Parathyroid adenoma (tissue), 2 donors: Measurements from ENCODE around the gene TCF7.

Source experiments
- H2AFZ ChIP-seq: fragments of 300-600 bp; sonication (generic); one replicate; pipeline ENCODE4 v1.7.0; 2017; ENCODE audit warnings: antibody characterized with exemption, mild to moderate bottlenecking
- H3K27ac ChIP-seq: fragments of 300-600 bp; sonication (generic); one replicate; pipeline ENCODE4 v1.7.0; 2017
- H3K27me3 ChIP-seq: fragments of 300-600 bp; sonication (generic); one replicate; pipeline ENCODE4 v1.7.0; 2017; ENCODE audit warnings: low read length; ENCODE audit not compliant: control insufficient read depth, insufficient read depth
- H3K36me3 ChIP-seq: fragments of 300-600 bp; sonication (generic); one replicate; pipeline ENCODE4 v1.7.0; 2017; ENCODE audit warnings: low read length; ENCODE audit not compliant: control insufficient read depth, insufficient read depth
- H3K4me1 ChIP-seq: fragments of 300-600 bp; sonication (generic); one replicate; pipeline ENCODE4 v1.7.0; 2017; ENCODE audit warnings: control low read depth
- H3K4me2 ChIP-seq: fragments of 300-600 bp; sonication (generic); one replicate; pipeline ENCODE4 v1.7.0; 2017; ENCODE audit warnings: low read length
- H3K4me3 ChIP-seq: fragments of 300-600 bp; sonication (generic); one replicate; pipeline ENCODE4 v1.7.0; 2017; ENCODE audit warnings: low read depth, low read length
- H3K79me2 ChIP-seq: fragments of 300-600 bp; sonication (generic); one replicate; pipeline ENCODE4 v1.7.0; 2017; ENCODE audit warnings: control low read depth
- H3K9ac ChIP-seq: fragments of 300-600 bp; sonication (generic); one replicate; pipeline ENCODE4 v1.7.0; 2017; ENCODE audit warnings: mild to moderate bottlenecking
- H3K9me3 ChIP-seq: fragments of 300-600 bp; sonication (generic); one replicate; pipeline ENCODE4 v1.7.0; 2017; ENCODE audit warnings: low read length; ENCODE audit not compliant: control insufficient read depth
- TF ChIP-seq, protein P1 (sequence below): fragments of 300-600 bp; sonication (generic); IDR thresholded peaks from one replicate; pipeline ENCODE4 v1.7.0; 2017; ENCODE audit warnings: antibody characterized with exemption, mild to moderate bottlenecking
- donor health status: primary hyperparathyroidism.

Gene TCF7

GRCh38 chr5:134124289-134125038 is 10.0 kb downstream of the TCF7 start:
- Histone ChIP-seq H3K4me3 (no peak overlapping the region), H3K4me2 (no peak overlapping the region), H3K36me3 (no peaks in the 10 kb centered on the region), H3K9ac (no peak overlapping the region), H3K4me1 (peaks cover 8% of the 10 kb centered on the region), H3K27me3 (no peaks in the 10 kb centered on the region), H2AFZ (no peak overlapping the region), H3K27ac (no peak overlapping the region), H3K79me2 (no peaks in the 10 kb centered on the region), H3K9me3 (no peaks in the 10 kb centered on the region)
- TF ChIP-seq, protein P1, sequence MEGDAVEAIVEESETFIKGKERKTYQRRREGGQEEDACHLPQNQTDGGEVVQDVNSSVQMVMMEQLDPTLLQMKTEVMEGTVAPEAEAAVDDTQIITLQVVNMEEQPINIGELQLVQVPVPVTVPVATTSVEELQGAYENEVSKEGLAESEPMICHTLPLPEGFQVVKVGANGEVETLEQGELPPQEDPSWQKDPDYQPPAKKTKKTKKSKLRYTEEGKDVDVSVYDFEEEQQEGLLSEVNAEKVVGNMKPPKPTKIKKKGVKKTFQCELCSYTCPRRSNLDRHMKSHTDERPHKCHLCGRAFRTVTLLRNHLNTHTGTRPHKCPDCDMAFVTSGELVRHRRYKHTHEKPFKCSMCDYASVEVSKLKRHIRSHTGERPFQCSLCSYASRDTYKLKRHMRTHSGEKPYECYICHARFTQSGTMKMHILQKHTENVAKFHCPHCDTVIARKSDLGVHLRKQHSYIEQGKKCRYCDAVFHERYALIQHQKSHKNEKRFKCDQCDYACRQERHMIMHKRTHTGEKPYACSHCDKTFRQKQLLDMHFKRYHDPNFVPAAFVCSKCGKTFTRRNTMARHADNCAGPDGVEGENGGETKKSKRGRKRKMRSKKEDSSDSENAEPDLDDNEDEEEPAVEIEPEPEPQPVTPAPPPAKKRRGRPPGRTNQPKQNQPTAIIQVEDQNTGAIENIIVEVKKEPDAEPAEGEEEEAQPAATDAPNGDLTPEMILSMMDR: no peak

DNA sequence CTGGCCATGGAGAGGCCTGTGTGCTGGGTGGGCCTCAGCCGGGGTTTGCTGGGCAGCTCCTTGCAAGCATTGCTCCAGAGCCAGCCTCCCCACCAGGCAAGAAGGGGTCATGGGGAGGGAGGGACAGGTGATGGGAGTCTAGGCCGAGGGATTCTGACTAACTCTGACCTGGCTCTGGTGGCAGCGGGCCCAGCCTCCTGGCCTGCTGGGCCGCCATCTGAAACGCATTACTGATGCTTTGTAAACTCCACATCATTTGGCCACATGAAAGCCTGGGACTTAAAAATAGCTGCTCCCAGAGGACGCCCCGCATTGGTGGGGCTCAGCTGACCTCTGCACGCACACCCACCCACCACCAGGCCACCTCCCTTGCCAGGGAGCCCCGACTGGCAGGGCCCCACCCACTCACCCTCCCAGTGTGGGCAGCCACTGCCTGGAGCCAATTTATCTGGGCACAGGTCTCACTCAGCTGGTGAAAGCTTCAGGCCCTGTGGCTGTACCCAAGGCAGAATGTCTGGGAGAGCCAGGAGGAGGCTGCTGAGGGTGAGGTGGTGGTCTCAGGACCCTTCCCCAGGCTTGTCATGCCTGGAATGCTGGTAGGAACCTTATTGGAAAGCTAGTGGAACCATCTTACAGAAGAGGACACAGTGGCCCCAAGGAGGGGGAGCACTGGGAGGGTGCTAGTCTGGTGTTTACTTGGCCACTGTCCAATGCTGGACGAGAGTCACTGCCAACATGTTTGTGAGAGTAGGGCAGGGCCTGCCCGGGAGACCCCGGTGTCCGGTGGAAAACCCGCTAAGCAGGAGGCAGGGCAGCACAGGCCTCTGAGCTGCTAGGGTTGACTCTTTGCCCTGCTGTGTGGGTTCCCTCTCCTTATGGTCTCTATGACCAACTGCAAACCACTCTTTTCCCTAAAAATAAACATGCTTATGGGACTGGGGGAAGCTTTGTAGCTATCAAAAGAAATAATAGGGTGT is 10.8 kb downstream of the TCF7 start:
- H3K9ac ChIP-seq: no peak overlapping the region
- TF ChIP-seq, protein P1: no peak
- H3K4me3 ChIP-seq: no peak overlapping the region
- H3K4me2 ChIP-seq: no peak overlapping the region
- no peaks in the 10 kb centered on the region for H3K27me3 ChIP-seq
- peaks cover 8% of the 10 kb centered on the region for H3K4me1 ChIP-seq
- no peaks in the 10 kb centered on the region for H3K79me2 ChIP-seq
- H3K27ac ChIP-seq: no peak overlapping the region
- H2AFZ ChIP-seq: no peak overlapping the region
- H3K36me3 ChIP-seq: no peaks in the 10 kb centered on the region
- no peaks in the 10 kb centered on the region for H3K9me3 ChIP-seq

DNA sequence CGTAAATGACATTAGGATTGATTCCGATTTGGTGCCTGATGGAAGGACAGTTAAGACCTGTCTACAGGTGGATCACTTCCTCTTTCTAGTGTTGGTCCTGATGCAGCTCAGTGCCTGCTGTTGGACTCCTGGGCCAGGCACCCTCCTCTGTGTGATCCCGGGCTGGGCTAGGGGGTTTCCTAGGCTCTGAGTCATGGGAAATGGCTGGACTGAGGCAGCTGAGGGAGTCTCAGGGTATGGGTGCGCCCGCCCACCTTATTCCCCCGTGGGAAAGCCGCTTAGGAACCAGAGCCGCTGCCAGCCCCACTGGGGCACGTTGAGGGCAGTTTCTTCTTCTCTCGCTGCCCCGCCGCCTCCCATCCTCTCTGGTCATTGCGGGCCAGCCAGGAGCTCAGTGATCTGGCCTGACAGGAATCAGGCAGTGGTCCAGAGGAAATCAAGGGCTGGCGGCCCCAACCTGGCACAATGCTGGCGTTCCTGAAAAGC is 12.9 kb downstream of the TCF7 start:
- H3K4me1 ChIP-seq: peaks cover 12% of the 10 kb centered on the region
- TF ChIP-seq, protein P1: no peak
- no peak overlapping the region for H3K4me2 ChIP-seq
- peaks cover 5% of the 10 kb centered on the region for H3K79me2 ChIP-seq
- H2AFZ ChIP-seq: no peak overlapping the region
- H3K9ac ChIP-seq: no peak overlapping the region
- H3K27me3 ChIP-seq: no peaks in the 10 kb centered on the region
- no peaks in the 10 kb centered on the region for H3K36me3 ChIP-seq
- H3K4me3 ChIP-seq: no peak overlapping the region
- no peak overlapping the region for H3K27ac ChIP-seq
- H3K9me3 ChIP-seq: no peaks in the 10 kb centered on the region

GRCh38 chr5:134127988-134128647 is 13.6 kb downstream of the TCF7 start:
- Histone ChIP-seq H3K27ac (no peak overlapping the region), H3K4me3 (no peak overlapping the region)

More at GRCh38 chr5:134127988-134128647, 13.6 kb downstream of the TCF7 start:
- Histone ChIP-seq H3K4me1 (peaks cover 18% of the 10 kb centered on the region), H3K79me2 (peaks cover 5% of the 10 kb centered on the region), H3K27me3 (no peaks in the 10 kb centered on the region), H3K36me3 (no peaks in the 10 kb centered on the region), H3K9ac (no peak overlapping the region), H3K9me3 (no peaks in the 10 kb centered on the region), H2AFZ (no peak overlapping the region), H3K4me2 (no peak overlapping the region)
- TF ChIP-seq, protein P1: no peak
